GM19455 (cell line): ENCODE results near the gene S100A1.

Source experiments
- ATAC-seq: cut with Tn5 transposase; IDR thresholded peaks from one replicate; pipeline ENCODE4 v1.9.1; 2021; ENCODE audit not compliant: unreplicated experiment

The S100A1 gene

GRCh38 chr1:153610334-153610733 lies 17.9 kb upstream of the S100A1 start:
- no peak for ATAC-seq

GRCh38 chr1:153610811-153611301 lies 17.4 kb upstream of the S100A1 start:
- ATAC-seq, result no peak

- ATAC-seq, result no peak
These were observed 16.9 kb upstream of the S100A1 start for GRCh38 chr1:153611356-153611755.

- no peak for ATAC-seq
These were observed 16.0 kb upstream of the S100A1 start for GRCh38 chr1:153612111-153612754.

GRCh38 chr1:153612755-153613331 lies 15.4 kb upstream of the S100A1 start, which contains the start of gene S100A16:
S100A16 (minus strand) TSS chr1:153613137; CDS start chr1:153608151, 4,986 bp downstream.
- ATAC-seq, result no peak

- ATAC-seq, result no peak
These were observed 14.8 kb upstream of the S100A1 start for GRCh38 chr1:153613406-153613805.

GRCh38 chr1:153614189-153614900 lies 13.9 kb upstream of the S100A1 start:
- no peak for ATAC-seq

- ATAC-seq, result no peak
These were observed 13.3 kb upstream of the S100A1 start for GRCh38 chr1:153614906-153615305.

GRCh38 chr1:153615406-153615805 lies 12.8 kb upstream of the S100A1 start:
- no peak for ATAC-seq

- no peak for ATAC-seq
These were observed 11.9 kb upstream of the S100A1 start, which contains the start of gene S100A14 for GRCh38 chr1:153616144-153616916. S100A14 (minus strand) TSS chr1:153616325; CDS start chr1:153615858, 467 bp downstream.

- no peak for ATAC-seq
These were observed 11.3 kb upstream of the S100A1 start for GRCh38 chr1:153616917-153617311.

GRCh38 chr1:153617663-153618062 lies 10.6 kb upstream of the S100A1 start:
- ATAC-seq, result no peak

GRCh38 chr1:153619171-153619570 lies 9.1 kb upstream of the S100A1 start:
- no peak for ATAC-seq

GRCh38 chr1:153623101-153623500 lies 5.1 kb upstream of the S100A1 start:
- ATAC-seq, result no peak

GRCh38 chr1:153624965-153625611 lies 3.1 kb upstream of the S100A1 start:
- no peak for ATAC-seq

- no peak for ATAC-seq
These were observed 1.7 kb upstream of the S100A1 start for GRCh38 chr1:153626477-153626903.

GRCh38 chr1:153626904-153627714 lies 1.1 kb upstream of the S100A1 start, which contains the start of gene S100A13:
S100A13 (minus strand) TSS chr1:153627505; CDS start chr1:153626472, 1,033 bp downstream.
- ATAC-seq, result no peak

- no peak for ATAC-seq
These were observed 556 bp downstream of the S100A1 start for GRCh38 chr1:153628638-153629342.

GRCh38 chr1:153629343-153629665 lies 1.1 kb downstream of the S100A1 start:
- ATAC-seq, result no peak
